ENCODE results near the gene SND1.
A peak's percentile ranks its signal among the peaks of the same experiment; 100 is the strongest.

Gene SND1

GRCh38 chr7:127647636-127648035 is 4.4 kb upstream of the SND1 start:
- no peak for DNase-seq
- no peaks in the 10 kb centered on the region for H3K27me3 ChIP-seq (replicated peaks)
- no peaks in the 10 kb centered on the region for H3K36me3 ChIP-seq (replicated peaks)
- no peak overlapping the region for H3K27ac ChIP-seq
- no peak overlapping the region for H3K4me3 ChIP-seq (ENCODE audit: low read depth, low read length)
- in situ Hi-C loops (cut with HindIII; ENCODE audit: low pct_ligation_motif_present, low sequenced_read_pairs), result no loop called here
- TF ChIP-seq, protein P1, sequence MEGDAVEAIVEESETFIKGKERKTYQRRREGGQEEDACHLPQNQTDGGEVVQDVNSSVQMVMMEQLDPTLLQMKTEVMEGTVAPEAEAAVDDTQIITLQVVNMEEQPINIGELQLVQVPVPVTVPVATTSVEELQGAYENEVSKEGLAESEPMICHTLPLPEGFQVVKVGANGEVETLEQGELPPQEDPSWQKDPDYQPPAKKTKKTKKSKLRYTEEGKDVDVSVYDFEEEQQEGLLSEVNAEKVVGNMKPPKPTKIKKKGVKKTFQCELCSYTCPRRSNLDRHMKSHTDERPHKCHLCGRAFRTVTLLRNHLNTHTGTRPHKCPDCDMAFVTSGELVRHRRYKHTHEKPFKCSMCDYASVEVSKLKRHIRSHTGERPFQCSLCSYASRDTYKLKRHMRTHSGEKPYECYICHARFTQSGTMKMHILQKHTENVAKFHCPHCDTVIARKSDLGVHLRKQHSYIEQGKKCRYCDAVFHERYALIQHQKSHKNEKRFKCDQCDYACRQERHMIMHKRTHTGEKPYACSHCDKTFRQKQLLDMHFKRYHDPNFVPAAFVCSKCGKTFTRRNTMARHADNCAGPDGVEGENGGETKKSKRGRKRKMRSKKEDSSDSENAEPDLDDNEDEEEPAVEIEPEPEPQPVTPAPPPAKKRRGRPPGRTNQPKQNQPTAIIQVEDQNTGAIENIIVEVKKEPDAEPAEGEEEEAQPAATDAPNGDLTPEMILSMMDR (IDR thresholded peaks at IDR 0.05; ENCODE audit: low read depth, low read length, missing control alignments), result no peak

DNA sequence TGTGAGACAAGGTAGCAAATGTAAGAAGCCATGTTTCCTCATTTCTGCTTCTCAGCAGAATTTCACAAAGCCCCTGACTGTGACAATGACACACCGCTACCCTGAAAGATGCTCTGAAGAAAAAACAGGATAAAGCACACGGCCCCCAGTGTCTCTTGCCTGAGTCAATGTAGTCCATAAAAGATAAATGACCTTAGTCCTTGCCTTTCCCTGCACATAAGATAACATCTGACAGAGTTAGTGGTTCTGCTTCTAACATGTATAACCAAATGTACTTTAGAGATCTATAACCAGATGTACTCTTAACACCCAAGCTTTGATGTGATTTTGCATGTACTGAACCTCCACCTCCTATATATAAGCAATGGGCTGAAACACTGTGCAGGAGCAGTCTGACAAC is 3.0 kb upstream of the SND1 start:
- DNase-seq, result no peak
- H3K27me3 ChIP-seq (replicated peaks), result no peaks in the 10 kb centered on the region
- H3K36me3 ChIP-seq (replicated peaks), result no peaks in the 10 kb centered on the region
- H3K27ac ChIP-seq, result no peak overlapping the region
- in situ Hi-C loops (cut with HindIII; ENCODE audit: low pct_ligation_motif_present, low sequenced_read_pairs), result no loop called here
- TF ChIP-seq, protein P1 (IDR thresholded peaks at IDR 0.05; ENCODE audit: low read depth, low read length, missing control alignments), result no peak
- H3K4me3 ChIP-seq (ENCODE audit: low read depth, low read length), result no peak overlapping the region

GRCh38 chr7:127650847-127651555 is 993 bp upstream of the SND1 start:
- Histone ChIP-seq H3K27me3 (replicated peaks) (no peaks in the 10 kb centered on the region), H3K4me3 (ENCODE audit: low read depth, low read length) (peak overlapping the region; percentile 81), H3K36me3 (replicated peaks) (no peaks in the 10 kb centered on the region), H3K27ac (peak overlapping the region; percentile 94)
- no peak for DNase-seq
- TF ChIP-seq, protein P1 (IDR thresholded peaks at IDR 0.05; ENCODE audit: low read depth, low read length, missing control alignments), result no peak
- in situ Hi-C loops (cut with HindIII; ENCODE audit: low pct_ligation_motif_present, low sequenced_read_pairs), result no loop called here

DNA sequence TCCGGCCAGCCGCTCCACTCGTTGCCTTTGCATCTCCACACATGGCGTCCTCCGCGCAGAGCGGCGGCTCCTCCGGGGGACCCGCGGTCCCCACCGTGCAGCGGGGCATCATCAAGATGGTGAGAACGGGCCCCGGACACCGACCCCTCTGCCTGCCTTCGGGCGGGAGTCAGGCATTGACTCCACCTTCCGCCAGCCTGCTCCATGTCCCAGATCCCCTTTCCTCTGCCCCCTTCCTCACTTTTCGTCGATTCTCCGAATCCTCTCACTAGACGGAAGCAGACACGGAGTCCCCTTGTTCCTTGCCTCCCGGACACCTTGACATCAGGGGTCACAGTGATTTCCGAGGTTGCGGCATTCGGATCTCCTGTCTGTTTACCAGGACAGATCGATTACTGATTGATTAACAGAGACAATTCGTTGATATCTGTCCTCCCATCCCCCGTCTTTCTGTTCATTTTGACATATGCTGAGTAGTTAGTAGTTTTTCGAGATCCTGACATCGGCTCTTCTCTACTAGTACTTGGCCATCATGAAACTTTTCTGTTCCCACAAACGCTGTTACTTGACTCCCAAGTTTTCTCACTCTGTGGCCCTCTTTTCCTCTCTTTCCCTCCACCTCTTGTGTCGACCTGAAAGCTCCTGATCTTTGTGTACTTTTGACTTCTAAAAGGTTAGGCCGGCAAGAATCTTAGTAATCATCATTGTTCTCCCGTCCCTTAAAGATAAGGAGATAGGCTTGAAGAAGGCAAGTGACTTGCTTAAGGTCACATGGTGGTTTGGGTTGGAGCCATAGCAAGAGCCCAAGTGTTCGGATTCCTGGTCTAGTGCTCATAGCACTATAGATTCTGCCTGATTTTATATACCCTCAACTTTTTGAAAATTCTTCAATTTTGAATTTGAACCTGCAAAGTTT is 597 bp downstream of the SND1 start:
- H3K27me3 ChIP-seq (replicated peaks), result no peaks in the 10 kb centered on the region
- H3K4me3 ChIP-seq (ENCODE audit: low read depth, low read length), result peak overlapping the region; percentile 81
- peak overlapping the region; percentile 54 for H3K27ac ChIP-seq
- peaks cover 2% of the 10 kb centered on the region for H3K36me3 ChIP-seq (replicated peaks)
- TF ChIP-seq, protein P1 (IDR thresholded peaks at IDR 0.05; ENCODE audit: low read depth, low read length, missing control alignments), result no peak
- in situ Hi-C loops (cut with HindIII; ENCODE audit: low pct_ligation_motif_present, low sequenced_read_pairs), result no loop called here
- peak; percentile 64 for DNase-seq

DNA sequence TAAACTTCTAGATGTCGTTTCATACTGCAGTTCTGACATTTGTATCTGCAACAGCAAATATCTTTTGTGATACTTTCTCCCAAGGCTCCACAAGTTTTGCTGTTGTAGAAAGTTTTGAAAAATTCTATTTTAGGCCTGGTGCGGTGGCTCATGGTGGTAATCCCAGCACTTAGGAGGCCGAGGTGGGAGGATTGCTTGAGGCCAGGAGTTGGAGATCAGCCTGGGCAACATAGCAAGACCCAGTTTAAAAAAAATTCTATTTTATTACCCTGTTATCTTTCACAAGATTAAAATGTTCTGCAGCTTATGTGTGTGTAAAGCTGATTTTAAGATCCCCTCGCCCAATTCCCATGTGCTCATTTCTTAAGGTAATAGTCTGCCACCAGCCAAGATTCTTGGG is 1.4 kb downstream of the SND1 start:
- TF ChIP-seq, protein P1 (IDR thresholded peaks at IDR 0.05; ENCODE audit: low read depth, low read length, missing control alignments), result no peak
- in situ Hi-C loops (cut with HindIII; ENCODE audit: low pct_ligation_motif_present, low sequenced_read_pairs), result no loop called here
- Histone ChIP-seq H3K4me3 (ENCODE audit: low read depth, low read length) (peak overlapping the region; percentile 81), H3K27me3 (replicated peaks) (no peaks in the 10 kb centered on the region), H3K27ac (no peak overlapping the region), H3K36me3 (replicated peaks) (peaks cover 8% of the 10 kb centered on the region)
- DNase-seq, result no peak
